ENCODE data around the gene ARHGDIG. TPM values are rescaled to one million over a fixed set of nuclear protein-coding genes. Genes with fewer than 3 reads are reported as not detected.

The ARHGDIG gene
- total RNA-seq, 1 experiment from 2014 or later = 5.9 TPM

- Histone ChIP-seq H2BK5ac (ENCODE audit: insufficient read length, low read length) (no peak overlapping the region), H3K4ac (ENCODE audit: low read depth, low read length) (no peak overlapping the region), H3K27me3 (ENCODE audit: insufficient read depth, low read length) (no peaks in the 10 kb centered on the region), H2BK120ac (ENCODE audit: low read depth, low read length, poor library complexity, severe bottlenecking) (no peak overlapping the region), H2BK12ac (ENCODE audit: insufficient read length, low read depth, low read length) (no peak overlapping the region), H3K23me2 (ENCODE audit: insufficient read length, low read depth, low read length, poor library complexity, severe bottlenecking) (no peaks in the 10 kb centered on the region), H3T11ph (ENCODE audit: low read length) (no peak overlapping the region), H4K20me1 (ENCODE audit: control insufficient read depth, insufficient read depth, insufficient read length) (no peaks in the 10 kb centered on the region), H4K91ac (ENCODE audit: insufficient read length, low read depth, low read length) (no peak overlapping the region), H3K18ac (ENCODE audit: insufficient read length, low read depth, low read length) (no peak overlapping the region), H3K79me2 (ENCODE audit: insufficient read depth, low read length) (peaks cover 3% of the 10 kb centered on the region; the same call in 1 of the 2 replicates), H2AK5ac (ENCODE audit: insufficient read length, low read length) (no peak overlapping the region), H4K5ac (ENCODE audit: insufficient read length, low read depth, low read length) (no peak overlapping the region), H3K23ac (ENCODE audit: insufficient read length, low read depth, low read length) (no peak overlapping the region), H3K9ac (ENCODE audit: extremely low read depth, insufficient read length, low read length) (no peak overlapping the region), H3K9me3 (ENCODE audit: control insufficient read depth, low read depth, low read length) (no peaks in the 10 kb centered on the region), H2BK20ac (ENCODE audit: low read depth, low read length, poor library complexity, severe bottlenecking) (no peak overlapping the region), H3K79me1 (ENCODE audit: insufficient read depth, low read depth, low read length, poor library complexity, severe bottlenecking) (peaks cover 5% of the 10 kb centered on the region), H3K56ac (ENCODE audit: insufficient read length, low read depth, low read length) (no peak overlapping the region), H3K27ac (ENCODE audit: insufficient read length, low read depth, low read length) (no peak overlapping the region), H2BK15ac (ENCODE audit: low read depth, low read length) (no peak overlapping the region), H4K8ac (replicated peaks; ENCODE audit: insufficient read length, low read depth, low read length) (no peak overlapping the region), H2AFZ (ENCODE audit: low read length) (no peak overlapping the region), H3K4me1 (ENCODE audit: insufficient read depth, low read length) (no peaks in the 10 kb centered on the region; the same call in 1 of the 2 replicates), H3K4me2 (ENCODE audit: insufficient read depth, insufficient read length, low read length) (no peak overlapping the region), H3K14ac (ENCODE audit: insufficient read depth, low read length) (no peak overlapping the region)
- no CpG with 5 or more reads among the region's 19 CpGs for WGBS (ENCODE audit: extremely low coverage, insufficient read length, low lambda C conversion rate)
- Mint-ChIP-seq H3K4me3 (no peak overlapping the region), H3K27me3 (ENCODE audit: low read depth) (no peaks in the 10 kb centered on the region), H3K36me3 (ENCODE audit: insufficient read depth in 1 of 3, low read depth in 3 of 3) (peaks cover 5 to 33% (median 31%) of the 10 kb centered on the region in 3 experiments; a peak in 6 of 7 replicates), H3K27ac (peak overlapping the region in 2 of 3 experiments; percentile 27 to 64; a peak in 1 of 7 replicates), H3K9me3 (no peaks in the 10 kb centered on the region), H3K4me1 (peaks cover 22% of the 10 kb centered on the region in 2 experiments)
- TF ChIP-seq CTCF (conservative IDR thresholded peaks at IDR 0.05) = no peak
- DNase-seq = no peak
Measured at GRCh38 chr16:316741-317464, 36.5 kb downstream of the ARHGDIG start.

Measured in H9 (cell line).